AG08395 (cell line): ENCODE results near the gene KCND3.

Experiments used
- DNase-seq: peaks from one replicate; pipeline ENCODE4 v3.0.0; 2012; ENCODE audit warnings: mixed read lengths, low spot score

The KCND3 gene

GRCh38 chr1:111911776-111912515 lies 77.5 kb downstream of the KCND3 start:
- no peak for DNase-seq

DNA sequence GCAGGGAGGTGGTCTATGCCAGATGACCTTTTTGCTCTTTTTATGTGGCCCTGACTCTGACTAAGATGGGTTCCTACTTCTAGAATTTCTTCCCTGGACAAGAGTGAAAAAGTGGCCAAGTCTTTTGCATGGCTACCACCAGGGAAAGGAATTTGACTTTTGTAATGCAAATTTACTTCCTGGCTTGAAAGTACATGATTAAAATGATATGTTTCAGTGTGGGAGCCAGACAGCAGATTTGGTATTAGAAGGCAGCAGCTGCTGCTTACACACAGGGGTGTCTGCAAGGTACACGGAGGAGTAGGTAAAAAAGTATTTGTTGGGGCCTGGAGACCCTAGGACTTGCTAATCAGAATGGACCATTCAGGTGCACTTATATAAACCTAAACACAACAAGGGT lies 78.4 kb downstream of the KCND3 start:
- DNase-seq, result no peak

DNA sequence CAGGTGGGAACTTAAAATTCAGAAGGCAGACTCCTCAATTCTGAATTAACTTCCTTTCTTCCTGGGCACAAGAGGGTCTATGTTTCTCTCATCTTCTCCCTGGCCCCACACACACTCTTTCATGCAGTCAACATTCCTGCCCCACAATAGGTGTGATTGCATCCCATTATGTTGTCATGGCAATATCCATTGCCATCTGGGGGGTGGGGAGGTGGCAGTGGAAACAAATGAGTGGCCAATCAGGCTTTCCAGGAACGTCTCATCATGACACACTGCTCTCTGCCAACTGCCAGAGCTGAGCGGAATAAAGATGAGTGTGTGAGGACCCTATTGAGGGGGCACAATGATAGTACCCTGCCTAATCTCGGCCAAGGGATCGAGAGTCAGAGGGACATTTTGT lies 80.4 kb downstream of the KCND3 start:
- no peak for DNase-seq

DNA sequence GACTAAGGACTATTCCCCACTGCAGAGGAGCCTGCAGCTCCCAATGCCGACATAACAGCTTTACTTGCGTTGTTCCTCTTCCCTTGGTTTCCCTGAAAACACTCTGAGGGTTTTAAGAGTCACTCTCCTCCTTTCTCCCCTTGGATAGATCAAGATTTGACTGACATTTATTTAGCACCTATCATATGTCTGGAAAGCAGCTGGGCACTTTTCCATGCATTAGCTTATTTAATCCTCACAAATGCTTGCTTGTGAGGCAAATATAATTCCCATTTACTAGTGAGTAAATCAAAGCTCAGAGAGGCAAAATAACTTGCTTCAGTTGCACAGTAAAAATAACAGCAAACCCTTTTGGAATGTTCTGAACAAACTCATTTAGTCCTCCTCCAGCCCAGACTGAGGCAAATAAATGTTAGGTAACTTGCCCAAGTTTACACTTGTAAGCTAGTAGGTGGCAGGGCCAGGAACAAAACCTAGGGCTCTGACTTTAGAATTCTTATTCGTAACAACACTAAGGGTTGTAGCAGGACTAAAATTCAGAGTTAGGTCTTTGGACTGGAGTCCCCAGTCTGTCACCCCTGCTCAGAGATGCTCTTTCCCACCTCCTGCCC lies 81.4 kb downstream of the KCND3 start:
- DNase-seq, result no peak

GRCh38 chr1:111907321-111907720 lies 82.1 kb downstream of the KCND3 start:
- DNase-seq, result no peak

DNA sequence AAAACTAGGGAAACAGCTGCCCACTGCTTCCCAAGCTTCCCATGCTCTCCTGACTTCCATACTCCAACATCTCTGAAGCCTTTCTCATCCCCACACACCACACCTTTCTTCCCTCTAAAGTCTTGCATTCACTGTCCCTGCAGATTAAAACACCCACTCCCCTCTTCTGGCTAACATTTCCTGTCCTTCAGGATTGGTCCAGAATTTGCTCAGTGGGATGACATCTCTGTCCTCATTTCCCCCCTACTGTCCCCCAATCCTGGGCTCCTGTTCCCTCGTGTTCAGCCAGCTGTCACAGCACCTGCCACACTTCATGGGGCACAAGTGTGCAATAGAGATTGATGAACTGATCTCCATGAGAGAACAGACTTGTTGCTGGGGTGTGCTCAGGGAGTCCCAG lies 82.7 kb downstream of the KCND3 start:
- DNase-seq, result no peak

- no peak for DNase-seq
Observed at GRCh38 chr1:111906111-111906510, 83.4 kb downstream of the KCND3 start.

GRCh38 chr1:111904478-111905218 lies 84.8 kb downstream of the KCND3 start:
- peak; percentile 17 for DNase-seq

DNA sequence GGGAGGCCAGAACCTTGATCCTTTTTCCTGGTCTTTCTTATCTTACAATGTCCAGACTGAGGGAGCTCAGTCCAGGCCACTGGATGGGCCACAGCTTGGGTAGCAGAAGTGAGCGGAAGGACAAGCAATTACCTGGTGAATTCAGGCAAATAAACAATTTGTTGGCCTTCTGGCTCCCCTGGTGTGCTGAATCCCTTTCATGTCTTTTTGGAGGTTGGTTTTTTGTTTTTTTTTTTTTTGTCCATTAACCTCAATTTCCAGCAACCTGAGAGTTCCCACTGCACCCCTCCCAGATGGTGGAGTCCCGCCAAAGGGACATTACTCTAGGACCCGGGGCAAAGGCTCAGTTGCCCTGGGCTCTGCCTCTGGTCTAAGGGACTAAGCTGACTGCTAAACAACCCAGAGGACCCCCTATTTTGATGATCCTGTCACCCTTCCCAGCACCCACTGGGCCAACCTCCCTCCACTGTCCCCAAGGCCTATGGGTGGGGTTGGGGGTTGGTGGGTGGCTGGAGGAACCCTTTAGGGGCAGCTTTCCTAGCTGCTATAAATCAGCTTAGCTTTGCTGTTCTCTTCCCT lies 85.5 kb downstream of the KCND3 start:
- DNase-seq, result no peak

GRCh38 chr1:111903148-111903870 lies 86.2 kb downstream of the KCND3 start:
- DNase-seq, result no peak

- peak; percentile 7 for DNase-seq
Observed at GRCh38 chr1:111895469-111895868, 94.0 kb downstream of the KCND3 start.

GRCh38 chr1:111895017-111895416 lies 94.5 kb downstream of the KCND3 start:
- DNase-seq, result no peak

- no peak for DNase-seq
Observed at GRCh38 chr1:111894497-111894896, 95.0 kb downstream of the KCND3 start.

- DNase-seq, result no peak
Observed at GRCh38 chr1:111891566-111891965, 97.9 kb downstream of the KCND3 start.

DNA sequence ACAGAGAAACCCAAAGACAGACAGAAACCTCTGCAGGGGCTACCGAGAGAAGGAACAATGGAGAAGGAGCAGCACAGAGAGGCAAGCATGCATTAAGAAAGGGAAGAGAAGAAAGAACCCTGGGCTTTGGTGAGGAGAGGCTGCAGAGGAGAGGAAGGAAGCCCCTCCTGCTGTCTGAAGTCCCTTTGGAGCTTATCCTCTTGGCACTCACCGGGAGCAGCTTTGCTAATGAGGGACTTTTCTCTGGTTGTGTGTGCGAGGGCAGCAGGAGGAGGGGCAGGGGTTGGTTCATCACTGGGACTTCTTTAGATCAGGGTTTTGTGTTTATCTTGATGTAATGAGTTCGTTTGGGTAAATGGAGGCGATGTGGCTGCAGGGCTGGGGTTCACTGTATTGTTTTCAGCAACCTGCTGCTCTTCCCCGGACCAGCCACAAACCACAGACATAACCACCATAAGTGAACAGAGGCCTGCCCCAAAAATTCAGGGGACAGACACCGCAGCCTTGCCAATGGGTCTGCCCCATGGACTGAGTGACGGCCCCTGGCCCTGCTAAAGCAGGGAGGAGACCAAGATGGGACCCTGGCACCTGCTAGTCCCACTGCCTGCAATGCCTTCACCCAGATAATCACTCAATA lies 100.6 kb downstream of the KCND3 start:
- no peak for DNase-seq

- DNase-seq, result no peak
Observed at GRCh38 chr1:111887875-111888274, 101.6 kb downstream of the KCND3 start.

DNA sequence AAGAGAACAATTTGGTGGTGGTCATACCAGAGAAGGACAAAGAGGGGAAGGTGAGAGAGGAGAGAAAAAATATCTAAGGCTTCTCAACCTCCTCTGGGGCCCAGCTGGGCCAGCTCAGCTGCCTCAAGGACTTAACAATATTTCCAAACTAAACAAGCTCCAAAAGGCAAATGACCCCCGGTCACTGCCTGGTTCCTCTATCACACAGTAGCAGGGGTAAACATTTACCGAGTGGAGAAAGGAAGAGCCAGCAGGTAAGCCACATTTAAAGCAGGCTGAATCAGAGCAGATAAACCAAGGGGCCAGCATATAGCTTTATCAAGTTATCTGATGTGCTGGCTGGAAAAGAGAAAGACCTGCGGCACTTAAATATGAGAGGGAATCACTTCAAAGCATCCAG lies 102.1 kb downstream of the KCND3 start:
- DNase-seq, result no peak

DNA sequence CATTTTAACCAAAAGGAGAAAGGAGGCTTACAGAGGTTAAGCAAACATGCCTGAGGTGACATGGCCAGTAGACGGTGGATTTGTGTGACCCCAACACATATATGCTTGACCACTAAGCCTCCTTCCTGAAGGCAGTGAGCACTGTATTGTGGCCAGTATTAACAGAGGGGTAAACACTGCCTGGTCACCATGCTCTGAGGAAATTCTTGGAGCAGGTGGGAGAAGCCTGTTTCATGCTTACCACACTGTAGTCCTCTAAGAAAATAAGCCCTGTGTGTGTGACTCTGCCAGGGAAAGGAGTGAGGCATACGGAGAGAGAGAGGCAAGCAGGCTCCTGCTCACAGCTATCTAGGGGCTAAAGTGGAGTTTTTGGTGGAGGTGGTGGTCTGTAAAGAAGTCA lies 102.7 kb downstream of the KCND3 start:
- no peak for DNase-seq

DNA sequence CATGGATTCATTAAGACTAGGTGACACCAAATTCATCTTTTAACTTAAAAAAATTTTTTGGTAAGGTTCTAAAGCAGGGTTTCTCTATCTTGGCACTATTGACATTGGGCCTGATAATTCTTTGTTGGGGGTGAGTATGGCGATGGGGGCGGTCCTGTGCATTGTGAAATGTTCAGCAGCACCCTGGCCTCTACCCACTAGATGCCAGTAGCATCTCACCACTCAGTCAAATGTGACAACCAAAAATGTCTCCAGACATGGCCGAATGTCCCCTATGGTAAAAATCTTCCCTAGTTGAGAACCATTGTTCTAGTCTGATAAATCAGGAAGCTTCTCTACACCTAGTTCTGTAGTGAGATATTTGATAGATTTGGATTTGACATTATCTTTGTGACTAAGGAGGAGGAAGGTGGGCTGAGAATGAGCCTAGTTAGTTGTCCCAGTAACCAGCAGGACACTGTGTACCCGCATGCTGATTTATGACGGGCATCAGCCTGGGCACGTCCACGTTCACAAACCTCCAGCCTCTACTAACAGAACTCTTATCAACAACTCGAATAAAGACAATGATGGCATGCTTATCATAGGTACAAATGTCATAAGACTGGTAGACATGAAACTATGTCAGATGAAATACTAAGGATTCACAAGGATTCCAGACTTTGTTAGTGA lies 104.6 kb downstream of the KCND3 start:
- no peak for DNase-seq

GRCh38 chr1:111882986-111883560 lies 106.4 kb downstream of the KCND3 start:
- no peak for DNase-seq

DNA sequence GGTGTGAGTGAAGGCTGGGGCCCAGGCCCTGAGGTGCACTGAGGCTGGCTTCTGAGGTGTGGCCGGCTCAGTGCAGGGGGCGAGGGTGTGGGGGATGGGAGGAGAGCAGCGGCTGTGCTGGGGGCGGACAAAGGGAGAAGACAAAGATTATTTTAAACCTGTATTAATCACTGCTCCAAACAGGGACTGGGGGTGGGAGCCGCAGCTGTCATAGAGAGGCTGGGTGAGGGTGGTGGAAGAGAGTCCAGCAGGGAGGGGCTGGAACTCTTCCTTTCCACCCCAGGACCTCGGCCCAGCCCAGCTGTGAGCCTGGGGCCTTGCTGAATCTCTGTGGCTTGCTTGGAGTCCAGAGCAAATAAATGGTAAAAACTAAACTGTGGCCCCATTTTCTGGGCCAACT lies 106.9 kb downstream of the KCND3 start:
- DNase-seq, result no peak
